Measurements from ENCODE around the gene OPCML. TPM values are rescaled to one million over a fixed set of nuclear protein-coding genes. Genes with fewer than 3 reads are reported as not detected.

Gene OPCML
- total and polyA plus RNA-seq, 4 donors: under 0.01 to 1.3 (median 0.88) TPM; not detected in 1

- intact Hi-C loops (cut with DNase I): no loop called here
- WGBS, 2 donors: 86 to 92% methylated on average over 1 of the region's 1 CpG
- ATAC-seq (ENCODE audit: low FRiP score) (no peak), DNase-seq (no peak)
- Histone ChIP-seq H3K4me3 (ENCODE audit: low read length in 2 of 2) (no peak overlapping the region), H3K9me3 (ENCODE audit: control insufficient read depth, low read length) (peaks cover 3% of the 10 kb centered on the region), H3K36me3 (ENCODE audit: control insufficient read depth in 1 of 2, insufficient read depth in 2 of 2, low read length in 1 of 2) (no peaks in the 10 kb centered on the region), H3K27ac (ENCODE audit: low read depth in 1 of 2, low read length in 2 of 2) (no peak overlapping the region), H3K27me3 (ENCODE audit: control insufficient read depth in 1 of 2, insufficient read depth in 2 of 2, low read length in 1 of 2) (no peaks in the 10 kb centered on the region), H3K4me1 (ENCODE audit: control insufficient read depth in 1 of 2, insufficient read depth in 2 of 2, low read length in 2 of 2) (no peaks in the 10 kb centered on the region)
Measured at GRCh38 chr11:133425245-133425644, 107.1 kb downstream of the OPCML start.

DNA sequence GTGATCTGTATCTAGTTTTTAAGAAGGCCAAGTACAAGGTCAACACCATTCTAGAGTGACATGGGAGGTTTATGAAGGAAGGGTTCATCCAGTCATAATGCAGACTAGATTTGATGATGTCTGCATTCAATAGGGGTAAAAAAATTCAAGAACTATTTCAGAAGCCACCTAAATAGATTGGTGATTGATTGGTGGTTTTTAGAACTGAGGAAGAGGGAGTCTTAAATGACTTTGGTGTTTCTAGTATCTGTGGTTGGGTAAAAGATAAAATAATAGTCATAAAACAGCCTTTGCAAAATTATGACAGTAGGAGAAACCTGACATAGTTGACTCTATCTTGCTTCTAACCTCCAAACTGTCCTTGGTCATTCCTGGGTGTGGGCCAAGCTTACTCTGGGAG, 114.1 kb downstream of the OPCML start:
- H3K4me3 ChIP-seq (ENCODE audit: low read length in 2 of 2): no peak overlapping the region
- ATAC-seq (ENCODE audit: low FRiP score) (no peak), DNase-seq (no peak)
- no peaks in the 10 kb centered on the region for H3K36me3 ChIP-seq (ENCODE audit: control insufficient read depth in 1 of 2, insufficient read depth in 2 of 2, low read length in 1 of 2)
- intact Hi-C loops (cut with DNase I): no loop called here
- no peak overlapping the region for H3K27ac ChIP-seq (ENCODE audit: low read depth in 1 of 2, low read length in 2 of 2)
- H3K9me3 ChIP-seq (ENCODE audit: control insufficient read depth, low read length): no peaks in the 10 kb centered on the region
- H3K4me1 ChIP-seq (ENCODE audit: control insufficient read depth in 1 of 2, insufficient read depth in 2 of 2, low read length in 2 of 2): no peaks in the 10 kb centered on the region
- no peaks in the 10 kb centered on the region for H3K27me3 ChIP-seq (ENCODE audit: control insufficient read depth in 1 of 2, insufficient read depth in 2 of 2, low read length in 1 of 2)

- H3K4me3 ChIP-seq (ENCODE audit: low read length in 2 of 2): no peak overlapping the region
- no peaks in the 10 kb centered on the region for H3K27me3 ChIP-seq (ENCODE audit: control insufficient read depth in 1 of 2, insufficient read depth in 2 of 2, low read length in 1 of 2)
- no peak overlapping the region for H3K27ac ChIP-seq (ENCODE audit: low read depth in 1 of 2, low read length in 2 of 2)
- ATAC-seq (ENCODE audit: low FRiP score): no peak
- no peaks in the 10 kb centered on the region for H3K9me3 ChIP-seq (ENCODE audit: control insufficient read depth, low read length)
- WGBS, 2 donors: 65 to 67% methylated on average over 6 of the region's 6 CpGs
- no peaks in the 10 kb centered on the region for H3K4me1 ChIP-seq (ENCODE audit: control insufficient read depth in 1 of 2, insufficient read depth in 2 of 2, low read length in 2 of 2)
- intact Hi-C loops (cut with DNase I): no loop called here
- H3K36me3 ChIP-seq (ENCODE audit: control insufficient read depth in 1 of 2, insufficient read depth in 2 of 2, low read length in 1 of 2): no peaks in the 10 kb centered on the region
- no peak for DNase-seq
Measured at GRCh38 chr11:133414506-133414905, 117.8 kb downstream of the OPCML start.

DNA sequence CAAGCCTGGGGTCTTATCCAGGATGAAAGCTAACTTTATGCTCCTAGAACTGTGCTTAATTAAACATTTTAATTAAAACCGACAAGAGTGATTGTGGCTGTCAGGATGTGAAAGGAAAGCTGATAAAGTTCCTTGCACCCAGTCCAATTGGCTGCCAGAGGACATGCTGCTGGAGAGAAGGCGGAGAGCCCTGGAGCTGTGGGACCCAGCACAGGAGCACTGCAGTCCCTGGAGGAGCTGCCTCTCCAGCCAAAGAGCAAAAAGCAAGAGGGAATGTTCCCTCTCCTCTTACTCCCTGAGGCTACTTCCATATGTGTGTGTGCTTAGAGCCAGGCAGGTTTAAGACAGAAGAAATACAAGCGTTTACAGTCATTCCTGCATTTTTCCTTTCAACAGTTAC, 118.6 kb downstream of the OPCML start:
- Histone ChIP-seq H3K27ac (ENCODE audit: low read depth in 1 of 2, low read length in 2 of 2) (no peak overlapping the region), H3K27me3 (ENCODE audit: control insufficient read depth in 1 of 2, insufficient read depth in 2 of 2, low read length in 1 of 2) (no peaks in the 10 kb centered on the region), H3K36me3 (ENCODE audit: control insufficient read depth in 1 of 2, insufficient read depth in 2 of 2, low read length in 1 of 2) (no peaks in the 10 kb centered on the region), H3K4me3 (ENCODE audit: low read length in 2 of 2) (no peak overlapping the region), H3K9me3 (ENCODE audit: control insufficient read depth, low read length) (no peaks in the 10 kb centered on the region), H3K4me1 (ENCODE audit: control insufficient read depth in 1 of 2, insufficient read depth in 2 of 2, low read length in 2 of 2) (no peaks in the 10 kb centered on the region)
- intact Hi-C loops (cut with DNase I): no loop called here
- ATAC-seq (ENCODE audit: low FRiP score): no peak
- 71 to 73% methylated on average over 3 of the region's 3 CpGs for WGBS, 2 donors
- no peak for DNase-seq

- Histone ChIP-seq H3K4me3 (ENCODE audit: low read length in 2 of 2) (no peak overlapping the region), H3K4me1 (ENCODE audit: control insufficient read depth in 1 of 2, insufficient read depth in 2 of 2, low read length in 2 of 2) (no peaks in the 10 kb centered on the region), H3K9me3 (ENCODE audit: control insufficient read depth, low read length) (no peaks in the 10 kb centered on the region), H3K36me3 (ENCODE audit: control insufficient read depth in 1 of 2, insufficient read depth in 2 of 2, low read length in 1 of 2) (no peaks in the 10 kb centered on the region), H3K27ac (ENCODE audit: low read depth in 1 of 2, low read length in 2 of 2) (no peak overlapping the region), H3K27me3 (ENCODE audit: control insufficient read depth in 1 of 2, insufficient read depth in 2 of 2, low read length in 1 of 2) (no peaks in the 10 kb centered on the region)
- no peak for DNase-seq
- ATAC-seq (ENCODE audit: low FRiP score): no peak
- intact Hi-C loops (cut with DNase I): no loop called here
- WGBS, 2 donors: 77 to 79% methylated on average over 5 of the region's 5 CpGs
Measured at GRCh38 chr11:133409799-133410198, 122.5 kb downstream of the OPCML start.

DNA sequence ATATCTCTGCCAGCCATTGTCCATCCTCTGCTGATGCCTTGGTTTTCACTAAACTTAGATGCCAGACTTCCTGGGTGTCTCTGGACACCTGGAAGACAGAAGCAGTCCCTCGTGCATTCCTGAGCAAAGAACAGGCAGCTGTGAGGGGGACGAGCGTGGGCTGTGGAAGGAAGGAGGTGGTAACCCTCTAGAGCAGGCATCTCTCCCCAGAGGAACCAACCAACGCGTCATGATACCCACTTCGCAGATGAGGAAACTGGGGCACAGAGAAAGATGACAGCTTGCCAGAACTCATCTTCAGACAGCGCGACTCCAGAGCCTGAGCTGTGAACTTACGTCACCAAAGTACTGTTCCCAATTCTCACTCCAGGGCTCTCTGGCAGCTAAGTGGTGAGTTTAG, 123.4 kb downstream of the OPCML start:
- no peak overlapping the region for H3K4me3 ChIP-seq (ENCODE audit: low read length in 2 of 2)
- ATAC-seq (ENCODE audit: low FRiP score): no peak
- no peaks in the 10 kb centered on the region for H3K4me1 ChIP-seq (ENCODE audit: control insufficient read depth in 1 of 2, insufficient read depth in 2 of 2, low read length in 2 of 2)
- no peaks in the 10 kb centered on the region for H3K9me3 ChIP-seq (ENCODE audit: control insufficient read depth, low read length)
- no peaks in the 10 kb centered on the region for H3K36me3 ChIP-seq (ENCODE audit: control insufficient read depth in 1 of 2, insufficient read depth in 2 of 2, low read length in 1 of 2)
- WGBS, 2 donors: 88% methylated on average over 9 of the region's 9 CpGs
- intact Hi-C loops (cut with DNase I): no loop called here
- DNase-seq: no peak
- H3K27ac ChIP-seq (ENCODE audit: low read depth in 1 of 2, low read length in 2 of 2): no peak overlapping the region
- H3K27me3 ChIP-seq (ENCODE audit: control insufficient read depth in 1 of 2, insufficient read depth in 2 of 2, low read length in 1 of 2): no peaks in the 10 kb centered on the region

GRCh38 chr11:133408402-133408801, 123.9 kb downstream of the OPCML start:
- no peak for DNase-seq
- Histone ChIP-seq H3K9me3 (ENCODE audit: control insufficient read depth, low read length) (no peaks in the 10 kb centered on the region), H3K4me1 (ENCODE audit: control insufficient read depth in 1 of 2, insufficient read depth in 2 of 2, low read length in 2 of 2) (no peaks in the 10 kb centered on the region), H3K4me3 (ENCODE audit: low read length in 2 of 2) (no peak overlapping the region), H3K27me3 (ENCODE audit: control insufficient read depth in 1 of 2, insufficient read depth in 2 of 2, low read length in 1 of 2) (no peaks in the 10 kb centered on the region), H3K27ac (ENCODE audit: low read depth in 1 of 2, low read length in 2 of 2) (no peak overlapping the region), H3K36me3 (ENCODE audit: control insufficient read depth in 1 of 2, insufficient read depth in 2 of 2, low read length in 1 of 2) (no peaks in the 10 kb centered on the region)
- intact Hi-C loops (cut with DNase I): no loop called here
- no peak for ATAC-seq (ENCODE audit: low FRiP score)
- WGBS, 2 donors: 89 to 92% methylated on average over 3 of the region's 3 CpGs

DNA sequence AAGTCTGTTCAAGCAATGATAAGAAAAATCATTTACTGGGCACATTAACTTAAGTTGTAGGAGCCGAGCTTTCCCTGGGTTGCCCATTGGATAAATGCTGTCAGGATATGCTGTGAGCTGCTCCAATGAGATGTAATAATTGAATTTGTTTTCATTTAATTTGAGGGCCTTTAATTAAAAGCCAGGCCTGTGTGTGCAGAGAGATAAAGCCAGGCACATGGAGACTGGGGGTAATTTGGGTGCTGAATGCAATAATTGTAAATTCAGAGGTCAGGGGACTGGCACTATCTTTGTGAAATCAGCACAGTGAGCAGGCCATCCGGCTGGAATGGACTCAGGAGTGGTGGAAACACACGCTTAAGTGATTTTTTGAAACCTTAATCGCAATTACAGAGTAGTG, 125.8 kb downstream of the OPCML start:
- no peaks in the 10 kb centered on the region for H3K36me3 ChIP-seq (ENCODE audit: control insufficient read depth in 1 of 2, insufficient read depth in 2 of 2, low read length in 1 of 2)
- intact Hi-C loops (cut with DNase I): no loop called here
- H3K9me3 ChIP-seq (ENCODE audit: control insufficient read depth, low read length): no peaks in the 10 kb centered on the region
- WGBS, 2 donors: 87% methylated on average over 4 of the region's 4 CpGs
- H3K4me3 ChIP-seq (ENCODE audit: low read length in 2 of 2): no peak overlapping the region
- no peaks in the 10 kb centered on the region for H3K4me1 ChIP-seq (ENCODE audit: control insufficient read depth in 1 of 2, insufficient read depth in 2 of 2, low read length in 2 of 2)
- no peak overlapping the region for H3K27ac ChIP-seq (ENCODE audit: low read depth in 1 of 2, low read length in 2 of 2)
- DNase-seq: no peak
- H3K27me3 ChIP-seq (ENCODE audit: control insufficient read depth in 1 of 2, insufficient read depth in 2 of 2, low read length in 1 of 2): no peaks in the 10 kb centered on the region
- no peak for ATAC-seq (ENCODE audit: low FRiP score)

- Histone ChIP-seq H3K27me3 (ENCODE audit: control insufficient read depth in 1 of 2, insufficient read depth in 2 of 2, low read length in 1 of 2) (no peaks in the 10 kb centered on the region), H3K27ac (ENCODE audit: low read depth in 1 of 2, low read length in 2 of 2) (no peak overlapping the region), H3K4me1 (ENCODE audit: control insufficient read depth in 1 of 2, insufficient read depth in 2 of 2, low read length in 2 of 2) (no peaks in the 10 kb centered on the region), H3K36me3 (ENCODE audit: control insufficient read depth in 1 of 2, insufficient read depth in 2 of 2, low read length in 1 of 2) (no peaks in the 10 kb centered on the region), H3K9me3 (ENCODE audit: control insufficient read depth, low read length) (no peaks in the 10 kb centered on the region), H3K4me3 (ENCODE audit: low read length in 2 of 2) (no peak overlapping the region)
- intact Hi-C loops (cut with DNase I): no loop called here
- DNase-seq (no peak), ATAC-seq (ENCODE audit: low FRiP score) (no peak)
- 92 to 95% methylated on average over 6 of the region's 6 CpGs for WGBS, 2 donors
Measured at GRCh38 chr11:133403900-133404299, 128.4 kb downstream of the OPCML start.
